Neural cell (in vitro differentiated cells): ENCODE measurements around the gene INO80. TPM values are rescaled to one million over a fixed set of nuclear protein-coding genes. Genes with fewer than 3 reads are reported as not detected.

Experiments used
- H2AFZ ChIP-seq: fragments of 200-600, 300-800 bp; sonication (generic), shearing (Covaris generic); 2 replicates; pipeline ENCODE4 v1.6.0; 2014; ENCODE audit warnings: low read depth, mild to moderate bottlenecking, antibody characterized with exemption, low read length, moderate library complexity
- H3F3A ChIP-seq: fragments of 200-600 bp; shearing (Covaris generic); 2 replicates; pipeline ENCODE4 v1.6.1; 2016; ENCODE audit warnings: mild to moderate bottlenecking, moderate library complexity, mixed read lengths, antibody characterized with exemption, low read length; ENCODE audit not compliant: insufficient read depth, poor library complexity, severe bottlenecking
- H3K27ac ChIP-seq: fragments of 200-600, 300-800 bp; sonication (generic), shearing (Covaris generic); 2 replicates; pipeline ENCODE4 v1.5.1; 2014; ENCODE audit warnings: mild to moderate bottlenecking, low read length, moderate library complexity
- H3K27me3 ChIP-seq: fragments of 300-800, 200-600 bp; sonication (generic), shearing (Covaris generic); 2 replicates; pipeline ENCODE4 v1.6.0; 2014; ENCODE audit warnings: mild to moderate bottlenecking, low read depth, low read length, moderate library complexity; ENCODE audit not compliant: insufficient read depth
- H3K36me3 ChIP-seq: fragments of 300-800, 200-600 bp; sonication (generic), shearing (Covaris generic); 2 replicates; pipeline ENCODE4 v1.5.1; 2014; ENCODE audit warnings: mild to moderate bottlenecking, antibody characterized with exemption, low read length, moderate library complexity; ENCODE audit not compliant: insufficient read depth
- H3K4me2 ChIP-seq: fragments of 300-800, 200-600 bp; sonication (generic), shearing (Covaris generic); 2 replicates; pipeline ENCODE4 v1.6.0; 2014; ENCODE audit warnings: mild to moderate bottlenecking, low read length
- H3K4me3 ChIP-seq: fragments of 300-800, 200-600 bp; sonication (generic), shearing (Covaris generic); 2 replicates; pipeline ENCODE4 v1.5.1; 2014; ENCODE audit warnings: mild to moderate bottlenecking, low read length, moderate library complexity
- H3K79me2 ChIP-seq: fragments of 200-600 bp; shearing (Covaris generic); replicated peaks from 2 replicates; pipeline ENCODE4 v1.6.0; 2014; ENCODE audit warnings: mild to moderate bottlenecking, low read length, moderate library complexity; ENCODE audit not compliant: insufficient read depth
- H3K9ac ChIP-seq: fragments of 300-800, 200-600 bp; sonication (generic), shearing (Covaris generic); 2 replicates; pipeline ENCODE4 v1.6.1; 2016; ENCODE audit warnings: mild to moderate bottlenecking, low read length, mixed read lengths
- H3K9me2 ChIP-seq: fragments of 200-600 bp; shearing (Covaris generic); 2 replicates; pipeline ENCODE4 v1.6.1; 2016; ENCODE audit warnings: mild to moderate bottlenecking, low read length, mixed read lengths; ENCODE audit not compliant: insufficient read depth
- H3K9me3 ChIP-seq: fragments of 200-600, 300-800 bp; sonication (generic), shearing (Covaris generic); 2 replicates; pipeline ENCODE4 v1.6.1; 2016; ENCODE audit warnings: mild to moderate bottlenecking, mixed run types, low read length, moderate library complexity, mixed read lengths
- H4K20me1 ChIP-seq: fragments of 200-600 bp; shearing (Covaris generic); 2 replicates; pipeline ENCODE4 v1.6.1; 2016; ENCODE audit warnings: mild to moderate bottlenecking, mixed run types; ENCODE audit not compliant: insufficient read depth
- EP300 ChIP-seq: fragments of 450-650 bp; conservative IDR thresholded peaks from 2 replicates; pipeline ENCODE4 v1.6.1; 2014; ENCODE audit warnings: antibody characterized with exemption, mild to moderate bottlenecking, moderate library complexity; ENCODE audit not compliant: poor library complexity, severe bottlenecking
- EZH2 ChIP-seq: fragments of 200-600, 300-800 bp; shearing (Covaris generic), sonication (generic); IDR thresholded peaks from 2 replicates; pipeline ENCODE4 v1.6.1; 2014; ENCODE audit warnings: antibody characterized with exemption, low read length, borderline replicate concordance, mild to moderate bottlenecking; ENCODE audit not compliant: insufficient read depth, poor library complexity, severe bottlenecking
- MXI1 ChIP-seq: fragments of 450-650 bp; conservative IDR thresholded peaks from 2 replicates; pipeline ENCODE4 v1.6.1; 2014; ENCODE audit warnings: antibody characterized with exemption, mild to moderate bottlenecking; ENCODE audit not compliant: poor library complexity, severe bottlenecking
- POLR2AphosphoS5 ChIP-seq: IDR thresholded peaks from 2 replicates; pipeline ENCODE4 v1.6.1; 2012
- RAD21 ChIP-seq: fragments of 450-650 bp; conservative IDR thresholded peaks from 2 replicates; pipeline ENCODE4 v1.6.1; 2014; ENCODE audit warnings: antibody characterized with exemption, mild to moderate bottlenecking, moderate library complexity
- SMC3 ChIP-seq: fragments of 450-650 bp; conservative IDR thresholded peaks from 2 replicates; pipeline ENCODE4 v1.6.1; 2014; ENCODE audit warnings: antibody characterized with exemption, mild to moderate bottlenecking, moderate library complexity; ENCODE audit not compliant: poor library complexity
- TAF1 ChIP-seq: IDR thresholded peaks from 2 replicates; pipeline ENCODE4 v1.6.1; 2012; ENCODE audit warnings: low read depth
- polyA plus RNA-seq: library from polyadenylated mRNA; depleted of rRNA; stranded (reverse); fragments of >200 nt; gene quantifications from 2 replicates; pipeline ENCODE4 v1.2.3, GENCODE V29; 2014
- TF ChIP-seq, protein P1 (sequence below): fragments of 450-650 bp; IDR thresholded peaks from 2 replicates; pipeline ENCODE4 v1.5.1; 2014; ENCODE audit warnings: antibody characterized with exemption, mild to moderate bottlenecking, moderate library complexity; ENCODE audit not compliant: poor library complexity, severe bottlenecking
- TF ChIP-seq, protein P2 (sequence below): IDR thresholded peaks from 2 replicates; pipeline ENCODE4 v1.6.1; 2012; ENCODE audit warnings: borderline replicate concordance

The INO80 gene
- polyA plus RNA-seq, 1 donor from 2014 or later, result 8.4 TPM

DNA sequence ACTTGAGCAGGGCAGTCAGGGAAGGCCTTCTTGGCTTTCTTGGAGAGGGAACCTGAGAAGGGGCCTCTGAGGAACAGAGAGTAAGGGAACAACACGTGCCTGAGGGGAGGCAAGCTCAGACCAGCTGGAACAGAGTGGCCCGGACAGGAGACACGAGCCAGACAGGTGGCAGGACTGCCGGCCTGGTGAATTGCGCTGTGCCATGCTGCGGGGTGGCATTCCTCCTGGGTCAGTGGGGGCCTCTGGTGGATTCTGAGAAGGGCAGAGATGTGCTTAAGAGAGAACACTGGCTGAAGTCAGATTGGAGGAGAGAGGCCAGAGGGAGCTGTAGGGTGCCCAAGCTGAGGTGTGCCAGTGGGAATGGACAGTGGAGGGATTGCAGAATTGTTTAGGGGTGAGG lies 157.9 kb downstream of the INO80 start:
- H3K79me2 ChIP-seq, result no peaks in the 10 kb centered on the region
- H3F3A ChIP-seq, result no peaks in the 10 kb centered on the region
- H3K9me2 ChIP-seq, result no peaks in the 10 kb centered on the region
- no peaks in the 10 kb centered on the region for H4K20me1 ChIP-seq
- no peak overlapping the region for H3K4me3 ChIP-seq
- no peaks in the 10 kb centered on the region for H3K36me3 ChIP-seq
- no peak for TF ChIP-seq MXI1
- TF ChIP-seq RAD21, result no peak
- TF ChIP-seq, protein P1, sequence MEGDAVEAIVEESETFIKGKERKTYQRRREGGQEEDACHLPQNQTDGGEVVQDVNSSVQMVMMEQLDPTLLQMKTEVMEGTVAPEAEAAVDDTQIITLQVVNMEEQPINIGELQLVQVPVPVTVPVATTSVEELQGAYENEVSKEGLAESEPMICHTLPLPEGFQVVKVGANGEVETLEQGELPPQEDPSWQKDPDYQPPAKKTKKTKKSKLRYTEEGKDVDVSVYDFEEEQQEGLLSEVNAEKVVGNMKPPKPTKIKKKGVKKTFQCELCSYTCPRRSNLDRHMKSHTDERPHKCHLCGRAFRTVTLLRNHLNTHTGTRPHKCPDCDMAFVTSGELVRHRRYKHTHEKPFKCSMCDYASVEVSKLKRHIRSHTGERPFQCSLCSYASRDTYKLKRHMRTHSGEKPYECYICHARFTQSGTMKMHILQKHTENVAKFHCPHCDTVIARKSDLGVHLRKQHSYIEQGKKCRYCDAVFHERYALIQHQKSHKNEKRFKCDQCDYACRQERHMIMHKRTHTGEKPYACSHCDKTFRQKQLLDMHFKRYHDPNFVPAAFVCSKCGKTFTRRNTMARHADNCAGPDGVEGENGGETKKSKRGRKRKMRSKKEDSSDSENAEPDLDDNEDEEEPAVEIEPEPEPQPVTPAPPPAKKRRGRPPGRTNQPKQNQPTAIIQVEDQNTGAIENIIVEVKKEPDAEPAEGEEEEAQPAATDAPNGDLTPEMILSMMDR, result no peak
- TF ChIP-seq POLR2AphosphoS5, result no peak
- TF ChIP-seq, protein P2, sequence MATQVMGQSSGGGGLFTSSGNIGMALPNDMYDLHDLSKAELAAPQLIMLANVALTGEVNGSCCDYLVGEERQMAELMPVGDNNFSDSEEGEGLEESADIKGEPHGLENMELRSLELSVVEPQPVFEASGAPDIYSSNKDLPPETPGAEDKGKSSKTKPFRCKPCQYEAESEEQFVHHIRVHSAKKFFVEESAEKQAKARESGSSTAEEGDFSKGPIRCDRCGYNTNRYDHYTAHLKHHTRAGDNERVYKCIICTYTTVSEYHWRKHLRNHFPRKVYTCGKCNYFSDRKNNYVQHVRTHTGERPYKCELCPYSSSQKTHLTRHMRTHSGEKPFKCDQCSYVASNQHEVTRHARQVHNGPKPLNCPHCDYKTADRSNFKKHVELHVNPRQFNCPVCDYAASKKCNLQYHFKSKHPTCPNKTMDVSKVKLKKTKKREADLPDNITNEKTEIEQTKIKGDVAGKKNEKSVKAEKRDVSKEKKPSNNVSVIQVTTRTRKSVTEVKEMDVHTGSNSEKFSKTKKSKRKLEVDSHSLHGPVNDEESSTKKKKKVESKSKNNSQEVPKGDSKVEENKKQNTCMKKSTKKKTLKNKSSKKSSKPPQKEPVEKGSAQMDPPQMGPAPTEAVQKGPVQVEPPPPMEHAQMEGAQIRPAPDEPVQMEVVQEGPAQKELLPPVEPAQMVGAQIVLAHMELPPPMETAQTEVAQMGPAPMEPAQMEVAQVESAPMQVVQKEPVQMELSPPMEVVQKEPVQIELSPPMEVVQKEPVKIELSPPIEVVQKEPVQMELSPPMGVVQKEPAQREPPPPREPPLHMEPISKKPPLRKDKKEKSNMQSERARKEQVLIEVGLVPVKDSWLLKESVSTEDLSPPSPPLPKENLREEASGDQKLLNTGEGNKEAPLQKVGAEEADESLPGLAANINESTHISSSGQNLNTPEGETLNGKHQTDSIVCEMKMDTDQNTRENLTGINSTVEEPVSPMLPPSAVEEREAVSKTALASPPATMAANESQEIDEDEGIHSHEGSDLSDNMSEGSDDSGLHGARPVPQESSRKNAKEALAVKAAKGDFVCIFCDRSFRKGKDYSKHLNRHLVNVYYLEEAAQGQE, result no peak
- no peak for TF ChIP-seq EP300
- no peak for TF ChIP-seq SMC3
- TF ChIP-seq EZH2, result no peak
- TF ChIP-seq TAF1, result no peak
- H3K9me3 ChIP-seq, result no peaks in the 10 kb centered on the region
- no peak overlapping the region for H3K9ac ChIP-seq
- no peaks in the 10 kb centered on the region for H3K27me3 ChIP-seq
- no peak overlapping the region for H3K4me2 ChIP-seq
- no peak overlapping the region for H3K27ac ChIP-seq
- H2AFZ ChIP-seq, result no peak overlapping the region

DNA sequence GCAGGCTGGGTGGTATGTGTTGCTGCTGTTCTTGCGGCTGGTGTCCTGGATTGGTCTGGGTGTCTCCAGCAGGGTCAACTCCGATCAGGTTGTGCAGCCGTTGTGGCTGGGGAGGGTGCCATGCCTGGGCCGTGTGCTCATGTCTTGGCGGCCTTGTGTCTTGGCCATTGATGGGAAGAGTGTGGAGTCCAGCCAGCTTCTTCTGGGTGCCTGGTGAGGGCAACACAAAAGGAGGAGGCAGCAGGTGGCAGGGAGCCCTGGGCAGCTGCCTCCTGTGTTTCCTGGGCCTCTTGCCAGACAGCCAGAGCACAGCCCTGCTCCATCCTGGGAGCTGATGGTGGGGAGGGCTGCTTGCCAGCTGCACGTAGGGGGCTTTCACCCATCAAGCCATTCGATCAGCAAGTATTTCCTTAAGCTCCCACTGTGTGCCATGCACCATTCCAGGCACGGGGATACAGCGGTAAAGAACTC lies 158.5 kb downstream of the INO80 start:
- TF ChIP-seq MXI1 (no peak), SMC3 (no peak), RAD21 (no peak), EZH2 (no peak), POLR2AphosphoS5 (no peak), EP300 (no peak), TAF1 (no peak)
- TF ChIP-seq, protein P2, result no peak
- TF ChIP-seq, protein P1, result no peak
- H4K20me1 ChIP-seq, result no peaks in the 10 kb centered on the region
- H3K27ac ChIP-seq, result no peak overlapping the region
- no peaks in the 10 kb centered on the region for H3K27me3 ChIP-seq
- no peaks in the 10 kb centered on the region for H3K9me3 ChIP-seq
- no peaks in the 10 kb centered on the region for H3K9me2 ChIP-seq
- no peak overlapping the region for H2AFZ ChIP-seq
- H3K4me3 ChIP-seq, result no peak overlapping the region
- H3K36me3 ChIP-seq, result no peaks in the 10 kb centered on the region
- H3K4me2 ChIP-seq, result no peak overlapping the region
- no peaks in the 10 kb centered on the region for H3F3A ChIP-seq
- H3K79me2 ChIP-seq, result no peaks in the 10 kb centered on the region
- H3K9ac ChIP-seq, result no peak overlapping the region
